HepG2 (cell line): ENCODE data around the gene VARS1. TPM values are rescaled to one million over a fixed set of nuclear protein-coding genes. Genes with fewer than 3 reads are reported as not detected.

Experiments used
- ATF1 ChIP-seq: IDR thresholded peaks from 2 replicates; pipeline ENCODE4 v1.6.1; 2016; ENCODE audit warnings: mild to moderate bottlenecking, control low read depth
- CREB3 ChIP-seq: sonication (generic); formaldehyde crosslinking; IDR thresholded peaks from 2 replicates; pipeline ENCODE4 v1.5.0; 2020; ENCODE audit warnings: missing genetic modification reagents
- DZIP1 ChIP-seq: sonication (generic); formaldehyde crosslinking; IDR thresholded peaks from 2 replicates; pipeline ENCODE4 v1.5.0; 2020; ENCODE audit warnings: mild to moderate bottlenecking, missing genetic modification reagents
- GMEB1 ChIP-seq: sonication (generic); formaldehyde crosslinking; IDR thresholded peaks from 2 replicates; pipeline ENCODE4 v1.5.1; 2020; ENCODE audit warnings: missing genetic modification reagents, mild to moderate bottlenecking, borderline replicate concordance
- KLF11 ChIP-seq: IDR thresholded peaks from 2 replicates; pipeline ENCODE4 v1.6.1; 2016; ENCODE audit warnings: missing compliant biosample characterization
- NR3C1 ChIP-seq: sonication (generic); formaldehyde crosslinking; IDR thresholded peaks from 2 replicates; pipeline ENCODE4 v1.4.0; 2020; ENCODE audit warnings: missing genetic modification reagents
- RARA ChIP-seq: IDR thresholded peaks from 2 replicates; pipeline ENCODE4 v1.6.1; 2016; ENCODE audit warnings: missing genetic modification reagents, missing compliant biosample characterization
- SMAD9 ChIP-seq: sonication (generic); formaldehyde crosslinking; IDR thresholded peaks from 2 replicates; pipeline ENCODE4 v1.5.1; 2020; ENCODE audit warnings: mild to moderate bottlenecking, missing genetic modification reagents
- SRY ChIP-seq: sonication (generic); formaldehyde crosslinking; IDR thresholded peaks from 2 replicates; pipeline ENCODE4 v1.8.0; 2022; ENCODE audit warnings: mild to moderate bottlenecking, missing genetic modification reagents
- TBL1XR1 ChIP-seq: fragments of 150-350 bp; IDR thresholded peaks from 2 replicates; pipeline ENCODE4 v1.6.1; 2014; ENCODE audit warnings: borderline replicate concordance, low read length; ENCODE audit not compliant: partially characterized antibody
- ZBTB40 ChIP-seq, 2 experiments: fragments of 450-650 bp in 1 of 2; sonication (generic) in 1 of 2; formaldehyde crosslinking in 1 of 2; IDR thresholded peaks; 2 replicates each; pipeline versions ENCODE4 v1.6.1 to v1.8.0; 2016 to 2022; ENCODE audit warnings: antibody characterized with exemption in 1 of 2, mild to moderate bottlenecking in 1 of 2, missing genetic modification reagents in 1 of 2
- ZNF7 ChIP-seq: IDR thresholded peaks from 2 replicates; pipeline ENCODE4 v1.6.1; 2016; ENCODE audit warnings: missing biosample characterization, missing genetic modification reagents
- polyA plus RNA-seq, 8 experiments: library from polyadenylated mRNA; depleted of rRNA in 3 of 8; stranded (reverse) in 7 of 8; unstranded in 1 of 8; fragments of >200 nt; fragmentation: Illumina TruSeq in 4 of 8; extraction: Trizol in 4 of 8; gene quantifications; 2 replicates each; pipeline versions ENCODE4 v1.2.1 to v1.2.3, GENCODE V29; 2011 to 2016; ENCODE audit warnings: low read depth in 4 of 8, missing spikeins in 1 of 8, mixed read lengths in 1 of 8; ENCODE audit not compliant: insufficient read depth in 1 of 8
- total RNA-seq, 5 experiments: library from RNA; depleted of rRNA; stranded (reverse); fragments of >200 nt; fragmentation: Illumina TruSeq; extraction: Trizol; gene quantifications; 2 replicates each; pipeline ENCODE4 v1.2.3, GENCODE V29; 2016; ENCODE audit warnings: low read depth in 1 of 5
- TF ChIP-seq, protein P1 (sequence below): IDR thresholded peaks from 2 replicates; pipeline ENCODE4 v1.6.1; 2016

Gene VARS1
- total and polyA plus RNA-seq, 2 of the 13 experiments (the other 11 are each of a cell fraction or from before 2014, with no cell fraction given), result 14.7 to 56.1 TPM

DNA sequence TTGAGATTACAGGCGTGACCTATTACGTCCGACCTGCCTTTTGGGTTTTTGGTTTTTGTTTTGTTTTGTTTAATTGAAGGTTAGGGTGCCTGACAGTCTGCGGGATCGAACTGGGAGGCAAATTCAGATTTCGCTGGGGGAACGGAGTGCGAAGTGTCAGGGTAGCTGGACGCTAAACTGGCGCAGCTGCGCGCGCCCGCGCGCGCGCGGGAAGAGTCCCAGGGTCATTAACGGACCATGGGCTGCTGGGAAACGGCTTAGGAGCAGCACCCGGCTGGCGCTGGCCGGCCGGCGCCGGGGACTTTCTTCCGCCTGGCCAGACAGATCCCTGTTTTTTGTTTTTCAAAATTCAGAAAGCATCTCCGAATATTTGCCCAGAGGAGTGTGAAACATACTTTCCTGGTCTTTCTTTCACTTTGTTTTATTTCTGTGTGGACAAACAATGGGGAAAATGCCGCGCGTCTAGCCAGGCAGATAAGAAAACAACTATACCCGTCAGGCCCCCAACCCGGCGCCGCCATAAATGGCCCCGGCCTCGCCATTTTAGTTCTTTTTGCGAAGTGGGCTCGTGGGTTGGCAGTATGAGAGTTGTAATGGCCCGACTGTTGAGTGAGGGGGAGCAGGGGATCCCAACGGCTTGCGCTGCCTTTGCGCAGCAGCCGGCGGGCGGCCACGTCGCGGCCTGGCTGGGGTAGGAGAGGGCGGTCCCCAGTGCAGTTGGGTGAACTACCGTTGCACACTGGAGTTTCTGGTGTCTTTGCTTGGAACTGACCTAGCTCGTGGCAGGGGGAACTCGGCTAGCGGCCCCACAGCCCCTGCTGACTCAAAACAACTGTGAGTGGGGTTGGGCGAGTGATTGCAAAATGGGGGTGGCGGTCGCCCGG, 39.1 kb upstream of the VARS1 start (continued):
- TF ChIP-seq, protein P1, sequence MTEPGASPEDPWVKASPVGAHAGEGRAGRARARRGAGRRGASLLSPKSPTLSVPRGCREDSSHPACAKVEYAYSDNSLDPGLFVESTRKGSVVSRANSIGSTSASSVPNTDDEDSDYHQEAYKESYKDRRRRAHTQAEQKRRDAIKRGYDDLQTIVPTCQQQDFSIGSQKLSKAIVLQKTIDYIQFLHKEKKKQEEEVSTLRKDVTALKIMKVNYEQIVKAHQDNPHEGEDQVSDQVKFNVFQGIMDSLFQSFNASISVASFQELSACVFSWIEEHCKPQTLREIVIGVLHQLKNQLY (CRISPR knock-in tag), result no peak
- TF ChIP-seq CREB3 (CRISPR knock-in tag), result peak; percentile 65
- TF ChIP-seq SMAD9, result peak; percentile 72; the same call in 1 of the 2 replicates
- TF ChIP-seq TBL1XR1, result peak; percentile 41
- peak; percentile 89 for TF ChIP-seq DZIP1 (CRISPR knock-in tag)
- peak; percentile 70 for TF ChIP-seq GMEB1 (CRISPR knock-in tag)
- peak; percentile 42; the same call in 1 of the 2 replicates for TF ChIP-seq SRY (CRISPR knock-in tag)
- TF ChIP-seq ZBTB40 (IDR thresholded peaks at IDR 0.05), result no peak
- peak; percentile 79 for TF ChIP-seq ZBTB40 (CRISPR knock-in tag; IDR thresholded peaks at IDR 0.05)
- no peak for TF ChIP-seq NR3C1
- peak; percentile 32; the same call in 1 of the 2 replicates for TF ChIP-seq RARA (CRISPR knock-in tag)
- TF ChIP-seq ATF1, result no peak
- TF ChIP-seq ZNF7 (CRISPR knock-in tag), result no peak
- 0 out of 2 replicates have a peak, but pooled peaks have one; percentile 55 for TF ChIP-seq KLF11 (CRISPR knock-in tag)
